Smooth muscle cell (in vitro differentiated cells): Measurements from ENCODE around the gene ALDOC. TPM values are rescaled to one million over a fixed set of nuclear protein-coding genes. Genes with fewer than 3 reads are reported as not detected.

Experiments used
- DNase-seq: peaks from one replicate; lab custom pipeline; 2025; ENCODE audit not compliant: unreplicated experiment; lab: John Stamatoyannopoulos, UW
- H2AFZ ChIP-seq: fragments of 200-600 bp; sonication (generic); 2 replicates; pipeline ENCODE4 v1.6.0; 2016; ENCODE audit warnings: antibody characterized with exemption, low read depth, mild to moderate bottlenecking
- H3F3A ChIP-seq: fragments of 200-600 bp; sonication (generic); 2 replicates; pipeline ENCODE4 v1.6.0; 2017; ENCODE audit warnings: antibody characterized with exemption, low read depth
- H3K27ac ChIP-seq: fragments of 200-600 bp; sonication (generic); 2 replicates; pipeline ENCODE4 v1.5.1; 2016; ENCODE audit warnings: low read depth, mild to moderate bottlenecking
- H3K27me3 ChIP-seq: fragments of 200-600 bp; sonication (generic); 2 replicates; pipeline ENCODE4 v1.6.1; 2016; ENCODE audit warnings: low read depth, mild to moderate bottlenecking
- H3K36me3 ChIP-seq: fragments of 200-600 bp; sonication (generic); 2 replicates; pipeline ENCODE4 v1.5.1; 2016; ENCODE audit warnings: low read depth
- H3K4me1 ChIP-seq: fragments of 200-600 bp; sonication (generic); 2 replicates; pipeline ENCODE4 v1.5.1; 2016; ENCODE audit warnings: low read depth
- H3K4me2 ChIP-seq: fragments of 200-600 bp; sonication (generic); 2 replicates; pipeline ENCODE4 v1.6.0; 2016; ENCODE audit warnings: mild to moderate bottlenecking
- H3K4me3 ChIP-seq: fragments of 200-600 bp; sonication (generic); 2 replicates; pipeline ENCODE4 v1.5.1; 2016; ENCODE audit warnings: mild to moderate bottlenecking
- H3K79me2 ChIP-seq: fragments of 200-600 bp; sonication (generic); 2 replicates; pipeline ENCODE4 v1.6.0; 2016; ENCODE audit warnings: low read depth, mild to moderate bottlenecking
- H3K9ac ChIP-seq: fragments of 200-600 bp; sonication (generic); 2 replicates; pipeline ENCODE4 v1.6.0; 2016; ENCODE audit warnings: low read depth
- H3K9me3 ChIP-seq: fragments of 200-600 bp; sonication (generic); replicated peaks from 2 replicates; pipeline ENCODE4 v1.5.1; 2016; ENCODE audit warnings: low read depth
- H4K20me1 ChIP-seq: fragments of 200-600 bp; sonication (generic); 2 replicates; pipeline ENCODE4 v1.6.0; 2016; ENCODE audit warnings: low read depth
- CTCF ChIP-seq: fragments of 200-600 bp; sonication (generic); IDR thresholded peaks from 2 replicates; pipeline ENCODE4 v1.5.1; 2017; ENCODE audit warnings: borderline replicate concordance, mild to moderate bottlenecking, antibody characterized with exemption; ENCODE audit not compliant: insufficient read depth, poor library complexity, severe bottlenecking
- WGBS: methylation state at CpG from one replicate; pipeline ENCODE4 v1.1.7; 2016; ENCODE audit warnings: low lambda C conversion rate; 5-methylcytosine and 5-hydroxymethylcytosine counted together
- polyA plus RNA-seq: library from polyadenylated mRNA; unstranded; fragments of >200 nt; fragmentation: Nextera tagmentation; extraction: Ambion mirVana; gene quantifications from 2 replicates; pipeline ENCODE4 v1.2.1, GENCODE V29; 2016
- total RNA-seq: library from RNA; depleted of rRNA; stranded (reverse); fragments of >200 nt; gene quantifications from 2 replicates; pipeline ENCODE4 v1.2.3, GENCODE V29; 2014

ALDOC gene
- total and polyA plus RNA-seq, 2 experiments from 2014 or later, result 71.5 to 72.6 TPM

GRCh38 chr17:28573966-28574480 is 2.7 kb downstream of the ALDOC start:
- no peak for DNase-seq

GRCh38 chr17:28573521-28573920 is 3.2 kb downstream of the ALDOC start:
- Histone ChIP-seq H4K20me1 (peaks cover 4% of the 10 kb centered on the region), H3K36me3 (no peaks in the 10 kb centered on the region), H3K27ac (no peak overlapping the region), H2AFZ (no peak overlapping the region), H3K9me3 (no peaks in the 10 kb centered on the region), H3K27me3 (no peaks in the 10 kb centered on the region), H3K4me3 (no peak overlapping the region), H3K79me2 (peaks cover 23% of the 10 kb centered on the region), H3K4me2 (no peak overlapping the region), H3F3A (peaks cover 3% of the 10 kb centered on the region), H3K4me1 (peaks cover 10% of the 10 kb centered on the region), H3K9ac (no peak overlapping the region)
- WGBS, result 97% methylated on average over 9 of the region's 9 CpGs
- no peak for TF ChIP-seq CTCF
- DNase-seq, result no peak

More at GRCh38 chr17:28573966-28574480, 2.7 kb downstream of the ALDOC start:
- no peak for TF ChIP-seq CTCF
- Histone ChIP-seq H3K27ac (no peak overlapping the region), H3K4me3 (no peak overlapping the region), H3K27me3 (no peaks in the 10 kb centered on the region), H4K20me1 (peaks cover 4% of the 10 kb centered on the region), H3K4me1 (peaks cover 10% of the 10 kb centered on the region), H2AFZ (no peak overlapping the region), H3K9me3 (no peaks in the 10 kb centered on the region), H3F3A (peaks cover 3% of the 10 kb centered on the region), H3K9ac (no peak overlapping the region), H3K4me2 (no peak overlapping the region), H3K79me2 (peaks cover 19% of the 10 kb centered on the region), H3K36me3 (no peaks in the 10 kb centered on the region)
- WGBS, result 92% methylated on average over 6 of the region's 6 CpGs

- peaks cover 3% of the 10 kb centered on the region for H3F3A ChIP-seq
- H2AFZ ChIP-seq, result no peak overlapping the region
- no peak overlapping the region for H3K27ac ChIP-seq
- no peak for DNase-seq
- no peak overlapping the region for H3K4me3 ChIP-seq
- no peaks in the 10 kb centered on the region for H3K27me3 ChIP-seq
- TF ChIP-seq CTCF, result no peak
- H3K9me3 ChIP-seq, result no peaks in the 10 kb centered on the region
- no peak overlapping the region for H3K9ac ChIP-seq
- H3K4me2 ChIP-seq, result no peak overlapping the region
- H3K4me1 ChIP-seq, result peaks cover 10% of the 10 kb centered on the region
- H3K36me3 ChIP-seq, result no peaks in the 10 kb centered on the region
- H3K79me2 ChIP-seq, result peaks cover 26% of the 10 kb centered on the region
- peaks cover 4% of the 10 kb centered on the region for H4K20me1 ChIP-seq
Observed at GRCh38 chr17:28573040-28573380, 3.7 kb downstream of the ALDOC start.

GRCh38 chr17:28572259-28573039 is 4.2 kb downstream of the ALDOC start:
- DNase-seq, result no peak
- Histone ChIP-seq H3K4me1 (peaks cover 10% of the 10 kb centered on the region), H3K27ac (no peak overlapping the region), H3F3A (no peaks in the 10 kb centered on the region), H3K36me3 (no peaks in the 10 kb centered on the region), H3K9ac (peak overlapping the region; percentile 58), H2AFZ (no peak overlapping the region), H4K20me1 (peaks cover 4% of the 10 kb centered on the region), H3K4me2 (peak overlapping the region; percentile 97), H3K4me3 (peak overlapping the region; percentile 88), H3K9me3 (no peaks in the 10 kb centered on the region), H3K79me2 (peaks cover 30% of the 10 kb centered on the region), H3K27me3 (no peaks in the 10 kb centered on the region)
- WGBS, result 80% methylated on average over 5 of the region's 5 CpGs
- TF ChIP-seq CTCF, result no peak
